ENCODE results near the gene IL12RB1.

The IL12RB1 gene

DNA sequence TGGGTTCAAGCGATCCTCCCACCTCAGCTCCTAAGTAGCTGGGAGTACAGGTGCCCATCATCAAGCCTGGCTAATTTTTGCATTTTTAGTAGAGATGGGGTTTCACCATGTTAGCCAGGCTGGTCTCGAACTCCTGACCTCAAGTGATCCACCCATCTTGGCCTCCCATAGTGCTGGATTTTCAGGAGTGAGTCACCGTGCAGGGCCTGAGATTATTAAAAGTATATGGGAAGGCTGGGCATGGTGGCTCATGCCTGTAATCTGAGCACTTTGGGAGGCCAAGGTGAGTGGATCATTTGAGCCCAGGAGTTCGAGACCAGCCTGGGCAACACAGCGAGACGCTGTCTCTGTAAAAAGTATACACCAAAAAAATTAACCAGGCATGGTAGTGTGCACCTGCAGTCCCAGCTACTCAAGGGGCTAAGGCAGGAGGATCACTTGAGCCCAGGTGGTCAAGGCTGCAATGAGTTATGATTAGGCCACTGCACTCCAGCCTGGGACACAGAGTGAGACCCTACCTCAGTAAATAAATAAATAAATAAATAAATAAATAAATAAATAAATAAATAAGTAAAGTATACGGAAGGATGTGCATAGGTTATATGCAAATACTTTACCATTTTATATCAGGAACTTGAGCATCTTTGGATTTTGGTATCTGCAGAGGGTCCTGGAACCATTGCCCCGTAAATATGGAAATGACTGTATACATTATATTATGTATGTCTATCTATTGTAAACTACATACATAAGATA is 854 bp downstream of the IL12RB1 start:
- DNase-seq = no peak

- no peak for DNase-seq
Observed at GRCh38 chr19:18083929-18084684, 2.6 kb downstream of the IL12RB1 start.

- DNase-seq = no peak
Observed at GRCh38 chr19:18074192-18074591, 12.5 kb downstream of the IL12RB1 start.

GRCh38 chr19:18073197-18073596 is 13.5 kb downstream of the IL12RB1 start:
- no peak for DNase-seq

- DNase-seq = no peak
Observed at GRCh38 chr19:18072335-18072734, 14.4 kb downstream of the IL12RB1 start.

- DNase-seq = no peak
Observed at GRCh38 chr19:18070181-18070580, 16.6 kb downstream of the IL12RB1 start.

DNA sequence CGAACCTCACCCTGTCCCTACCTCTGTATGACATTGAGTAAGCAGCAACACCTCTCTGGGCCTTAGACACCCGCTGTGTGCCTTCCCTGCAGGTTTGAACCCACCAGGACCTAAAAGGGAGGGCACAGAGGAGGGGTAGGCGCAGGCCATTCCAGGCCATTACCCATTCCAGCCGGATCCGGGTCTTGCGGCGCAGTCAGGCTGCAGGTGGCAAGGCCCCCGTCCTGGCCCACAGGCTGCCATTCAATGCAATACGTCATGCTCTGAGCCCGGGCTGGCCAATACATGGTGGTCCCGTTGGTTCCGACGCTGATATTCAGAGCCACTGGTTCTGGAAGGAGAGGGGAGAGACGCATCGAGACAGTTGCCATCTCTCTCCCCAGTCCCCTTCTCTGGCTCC is 17.4 kb downstream of the IL12RB1 start:
- DNase-seq = no peak

- DNase-seq = no peak
Observed at GRCh38 chr19:18068395-18068794, 18.3 kb downstream of the IL12RB1 start.

DNA sequence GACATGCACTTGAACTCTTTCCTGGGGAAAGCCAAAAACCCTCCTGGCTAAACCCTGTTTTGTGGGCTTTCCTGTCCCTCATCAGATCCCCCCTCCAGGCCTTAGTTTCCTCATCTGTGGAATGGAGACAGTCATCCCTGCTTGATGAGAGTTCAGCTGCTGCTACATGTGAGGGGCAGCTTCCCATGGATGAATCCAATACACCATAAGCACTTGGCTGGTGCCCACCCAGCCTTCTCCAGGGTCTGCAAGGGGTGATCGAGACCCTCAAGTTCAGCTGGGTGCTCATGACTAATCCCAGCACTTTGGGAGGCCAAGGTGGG is 21.6 kb downstream of the IL12RB1 start:
- no peak for DNase-seq

GRCh38 chr19:18063463-18063862 is 23.3 kb downstream of the IL12RB1 start:
- DNase-seq = no peak

DNA sequence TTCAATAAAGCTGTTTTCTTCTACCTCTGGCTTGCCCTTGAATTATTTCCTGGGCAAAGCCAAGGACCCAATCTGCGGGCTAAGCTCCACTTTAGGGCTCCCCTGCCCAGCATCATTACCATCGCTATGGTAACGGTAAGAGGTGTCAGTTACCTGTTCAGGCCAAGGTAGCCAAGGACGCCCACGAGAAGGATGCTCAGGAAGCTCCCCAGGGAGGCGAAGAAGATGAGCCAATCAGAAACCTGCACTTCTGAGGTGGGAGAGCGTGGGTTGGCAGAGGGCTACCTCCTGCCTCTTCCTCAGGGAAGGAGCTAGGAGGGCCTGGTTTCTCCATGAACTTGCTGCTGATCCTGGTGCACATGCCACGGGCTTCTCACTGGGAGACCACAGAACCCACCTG is 24.7 kb downstream of the IL12RB1 start:
- no peak for DNase-seq

GRCh38 chr19:18060472-18060871 is 26.3 kb downstream of the IL12RB1 start:
- DNase-seq = no peak

GRCh38 chr19:18059902-18060301 is 26.8 kb downstream of the IL12RB1 start:
- DNase-seq = no peak

DNA sequence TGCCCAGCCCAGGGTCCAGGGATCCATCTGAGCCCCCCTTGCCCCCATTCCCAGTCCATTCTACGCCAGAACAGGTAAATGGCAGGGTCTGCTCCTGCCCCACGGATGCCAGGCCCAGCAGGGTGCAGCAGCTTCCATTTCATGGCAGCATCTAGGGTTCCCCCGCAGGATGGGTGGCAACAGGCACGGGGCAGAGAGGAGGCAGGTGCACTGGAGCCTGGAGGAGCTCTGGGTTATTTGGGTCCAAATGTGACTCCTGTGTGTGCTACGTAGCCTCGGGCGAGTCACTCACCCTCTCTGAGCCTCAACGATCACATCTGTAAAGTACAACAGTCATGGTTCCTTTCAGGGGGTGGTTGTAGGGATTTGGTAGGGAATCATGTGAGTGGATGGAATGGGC is 27.4 kb downstream of the IL12RB1 start:
- no peak for DNase-seq

GRCh38 chr19:18058208-18059009 is 28.3 kb downstream of the IL12RB1 start:
- DNase-seq = peak; percentile 62 to 81

GRCh38 chr19:18057557-18057956 is 29.2 kb downstream of the IL12RB1 start:
- no peak for DNase-seq

DNA sequence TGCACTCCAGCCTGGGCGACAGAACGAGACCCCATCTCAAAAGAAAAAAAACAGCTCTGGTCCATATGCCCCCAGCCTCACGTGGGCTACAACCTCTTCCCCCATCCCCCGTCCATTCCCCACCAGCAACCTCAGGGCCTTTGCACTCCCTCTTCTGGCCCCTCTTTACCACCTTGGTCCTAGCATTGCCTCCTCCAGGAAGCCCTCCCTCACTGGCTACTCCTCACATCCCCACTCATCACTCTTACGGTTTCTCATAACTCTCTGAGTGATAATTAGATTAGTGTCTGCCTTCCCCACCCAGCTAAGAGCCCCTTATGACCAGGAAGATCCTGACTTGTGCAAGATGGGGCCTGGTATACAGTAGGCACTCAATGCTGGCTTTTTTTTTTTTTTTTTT is 30.8 kb downstream of the IL12RB1 start:
- DNase-seq = no peak

GRCh38 chr19:18053576-18054219 is 33.0 kb downstream of the IL12RB1 start:
- no peak for DNase-seq

DNA sequence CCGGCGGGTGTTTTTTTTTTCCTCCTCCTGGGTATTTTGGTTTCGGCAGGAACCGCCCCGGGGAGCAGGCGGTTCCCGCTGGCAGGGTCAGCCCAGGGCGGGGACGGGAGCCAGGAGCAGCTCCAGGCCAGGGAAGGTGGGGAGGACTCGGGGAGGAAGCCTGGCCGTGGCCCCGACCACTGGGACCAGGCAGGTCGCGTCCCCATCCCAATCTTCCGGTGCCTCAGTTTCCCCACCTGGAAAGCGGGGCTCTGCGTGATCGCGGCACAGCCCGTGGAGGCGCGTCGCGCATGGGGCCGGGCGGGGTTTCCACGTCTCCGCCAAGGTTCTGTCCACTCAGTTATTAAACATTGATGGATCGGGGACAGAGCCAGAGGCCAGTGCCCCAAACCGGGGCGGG is 34.8 kb downstream of the IL12RB1 start:
- DNase-seq = no peak

GRCh38 chr19:18049385-18049784 is 37.3 kb downstream of the IL12RB1 start:
- peak; percentile 37 to 54 for DNase-seq

- peak; percentile 21 to 79 for DNase-seq
Observed at GRCh38 chr19:18046059-18046718, 40.5 kb downstream of the IL12RB1 start.

DNA sequence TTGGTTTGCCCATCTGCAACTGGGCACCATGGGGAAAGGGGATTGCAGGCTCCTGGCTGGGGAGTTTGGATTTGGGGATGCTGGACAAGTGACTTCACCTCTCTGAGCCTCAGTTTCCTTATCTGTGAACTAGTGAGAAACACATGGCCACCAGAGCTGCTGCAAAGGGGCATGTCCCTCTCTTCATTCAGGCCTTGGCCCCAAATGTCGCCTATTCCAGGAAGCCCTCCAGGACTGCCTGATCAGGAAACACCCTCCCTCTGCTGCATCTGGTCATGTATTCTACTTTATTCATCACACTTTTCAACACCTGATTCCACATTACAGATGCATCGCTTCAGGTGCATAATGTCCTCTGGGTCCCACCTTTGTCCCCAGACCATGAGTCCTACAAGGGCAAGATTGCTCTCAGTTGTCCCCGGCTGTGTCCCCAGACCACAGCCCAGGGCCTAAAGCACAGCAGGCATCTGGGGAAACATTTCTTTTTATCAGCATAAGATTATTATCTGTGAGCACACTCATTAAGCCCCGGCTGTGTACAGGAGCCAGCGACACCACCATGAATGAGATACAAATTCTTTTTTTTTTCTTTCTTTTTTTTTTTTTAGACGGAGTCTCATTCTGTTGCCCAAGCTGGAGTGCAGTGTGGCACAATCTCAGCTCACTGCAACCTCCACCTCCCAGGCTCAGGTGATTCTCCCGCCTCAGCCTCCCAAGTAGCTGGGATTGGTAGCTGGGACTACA is 41.3 kb downstream of the IL12RB1 start:
- DNase-seq = no peak
